Ovary (tissue), 9 donors: ENCODE measurements around the gene TSGA10IP. TPM values are rescaled to one million over a fixed set of nuclear protein-coding genes. Genes with fewer than 3 reads are reported as not detected.

Source experiments
- DNase-seq, 5 donors: peaks; one replicate each; pipeline ENCODE4 v3.0.0-alpha.2; 2019 to 2020
- H3K27ac ChIP-seq, 2 donors: fragments of 200-600 bp; one replicate each; pipeline versions ENCODE4 v1.5.1 to v1.8.0; 2019 to 2022
- H3K27me3 ChIP-seq: fragments of 200-600 bp; one replicate; pipeline ENCODE4 v1.8.0; 2022
- H3K36me3 ChIP-seq: fragments of 200-600 bp; sonication (generic); one replicate; pipeline ENCODE4 v1.5.1; 2019
- H3K4me1 ChIP-seq: one replicate; pipeline ENCODE4 v1.8.1; 2013; ENCODE audit warnings: mild to moderate bottlenecking, moderate library complexity; ENCODE audit not compliant: insufficient read depth
- H3K4me3 ChIP-seq: fragments of 200-600 bp; sonication (generic); one replicate; pipeline ENCODE4 v1.5.1; 2017
- H3K9me3 ChIP-seq, 2 donors: fragments of 200-600 bp in 1 of 2; sonication (generic) in 1 of 2; one replicate each; pipeline versions ENCODE4 v1.5.1 to v1.8.1; 2013 to 2019; ENCODE audit warnings: mild to moderate bottlenecking in 1 of 2, moderate library complexity in 1 of 2
- EP300 ChIP-seq: sonication (generic); formaldehyde crosslinking; IDR thresholded peaks from one replicate; pipeline ENCODE4 v1.6.1; 2017; ENCODE audit warnings: antibody characterized with exemption
- POLR2A ChIP-seq: fragments of 450-650 bp; IDR thresholded peaks from one replicate; pipeline ENCODE4 v1.6.1; 2017; ENCODE audit warnings: antibody characterized with exemption, mild to moderate bottlenecking, moderate library complexity
- WGBS, 3 donors: extraction: QIAGEN DNeasy Blood & Tissue Kit in 1 of 3; methylation state at CpG; one replicate each; pipeline versions ENCODE4 v1.1.5 to v1.1.7; 2013 to 2017; 5-methylcytosine and 5-hydroxymethylcytosine counted together
- intact Hi-C, 4 donors: fragments of 100-400 bp; cut with DNase I; formaldehyde crosslinking; loops; one replicate each; pipeline versions ENCODE4 v1.11.0 to v1.15.1; 2022 to 2023
- polyA plus RNA-seq, 2 donors: library from polyadenylated mRNA; stranded (reverse); fragments of 200-250 nt in 1 of 2; fragments of 350-450 nt in 1 of 2; fragmentation: Illumina TruSeq in 1 of 2; extraction: RNeasy Lipid Tissue Mini Kit (QIAGEN cat#74804) in 1 of 2; gene quantifications; one replicate each; pipeline ENCODE4 v1.2.3, GENCODE V29; 2013 to 2014
- total RNA-seq, 7 donors: library from RNA; depleted of rRNA in 2 of 7; stranded (reverse); fragments of >200 nt in 2 of 7; fragmentation: NEBNext Ultra II Directional in 3 of 7; extraction: Animal tissue kit (Norgen Biotek cat#: 25700) in 3 of 7; gene quantifications; one replicate each; pipeline versions ENCODE4 v1.1.0 to v1.2.4, GENCODE V29; 2016 to 2023
- TF ChIP-seq, protein P1 (sequence below), 3 donors: fragments of 450-650 bp in 2 of 3; fragments of 200-600 bp in 1 of 3; IDR thresholded peaks; one replicate each; pipeline versions ENCODE4 v1.5.1 to v1.8.0; 2016 to 2022; ENCODE audit warnings: antibody characterized with exemption in 3 of 3, mild to moderate bottlenecking in 1 of 3
- donor health status: DM: no; HTN: no; CAD: no; lungs with moderate emphysema.
- donor health status: DM: no; HTN: no; CAD: no.
- donor health status: Bipolar disorder and iron deficiency.
- donor health status: DM: yes; HTN: yes; CAD: no.
- donor health status: DM: no; HTN: no; CAD: no.
- donor health status: DM: yes; HTN: yes; CAD: no.

Gene TSGA10IP
- total and polyA plus RNA-seq, 9 donors, result not detected

DNA sequence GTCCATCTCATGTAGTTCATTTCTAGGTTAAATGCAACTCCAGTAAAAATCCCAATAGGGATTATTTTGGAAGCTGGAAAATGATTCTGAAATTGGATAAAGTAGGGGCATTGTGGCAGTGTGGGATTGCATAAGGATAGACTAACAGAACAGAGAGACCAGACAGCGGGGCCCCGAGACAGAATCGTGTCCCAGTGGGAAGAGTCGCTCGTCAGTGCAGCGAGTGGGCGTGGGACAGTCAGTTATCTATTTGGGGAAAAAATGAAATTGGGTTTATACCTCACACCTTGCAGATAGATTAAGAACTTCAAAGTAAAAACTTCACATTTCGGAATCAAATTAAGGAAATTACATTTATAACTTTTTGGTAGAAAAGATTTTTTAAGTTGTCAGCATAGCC lies 26.8 kb downstream of the TSGA10IP start:
- intact Hi-C loops, result no loop called here
- H3K9me3 ChIP-seq, result no peaks in the 10 kb centered on the region
- no peaks in the 10 kb centered on the region for H3K27me3 ChIP-seq
- no peak for TF ChIP-seq EP300
- no peak for TF ChIP-seq POLR2A
- TF ChIP-seq, protein P1, sequence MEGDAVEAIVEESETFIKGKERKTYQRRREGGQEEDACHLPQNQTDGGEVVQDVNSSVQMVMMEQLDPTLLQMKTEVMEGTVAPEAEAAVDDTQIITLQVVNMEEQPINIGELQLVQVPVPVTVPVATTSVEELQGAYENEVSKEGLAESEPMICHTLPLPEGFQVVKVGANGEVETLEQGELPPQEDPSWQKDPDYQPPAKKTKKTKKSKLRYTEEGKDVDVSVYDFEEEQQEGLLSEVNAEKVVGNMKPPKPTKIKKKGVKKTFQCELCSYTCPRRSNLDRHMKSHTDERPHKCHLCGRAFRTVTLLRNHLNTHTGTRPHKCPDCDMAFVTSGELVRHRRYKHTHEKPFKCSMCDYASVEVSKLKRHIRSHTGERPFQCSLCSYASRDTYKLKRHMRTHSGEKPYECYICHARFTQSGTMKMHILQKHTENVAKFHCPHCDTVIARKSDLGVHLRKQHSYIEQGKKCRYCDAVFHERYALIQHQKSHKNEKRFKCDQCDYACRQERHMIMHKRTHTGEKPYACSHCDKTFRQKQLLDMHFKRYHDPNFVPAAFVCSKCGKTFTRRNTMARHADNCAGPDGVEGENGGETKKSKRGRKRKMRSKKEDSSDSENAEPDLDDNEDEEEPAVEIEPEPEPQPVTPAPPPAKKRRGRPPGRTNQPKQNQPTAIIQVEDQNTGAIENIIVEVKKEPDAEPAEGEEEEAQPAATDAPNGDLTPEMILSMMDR (IDR thresholded peaks at IDR 0.05), result no peak
- no peak overlapping the region for H3K27ac ChIP-seq
- 91 to 93% (median 92%) methylated on average over 8 of the region's 8 CpGs for WGBS, 3 donors
- no peaks in the 10 kb centered on the region for H3K4me1 ChIP-seq
- DNase-seq, result peak in 1 of 5 donors; percentile 3
- H3K36me3 ChIP-seq, result no peaks in the 10 kb centered on the region
- no peak overlapping the region for H3K4me3 ChIP-seq

DNA sequence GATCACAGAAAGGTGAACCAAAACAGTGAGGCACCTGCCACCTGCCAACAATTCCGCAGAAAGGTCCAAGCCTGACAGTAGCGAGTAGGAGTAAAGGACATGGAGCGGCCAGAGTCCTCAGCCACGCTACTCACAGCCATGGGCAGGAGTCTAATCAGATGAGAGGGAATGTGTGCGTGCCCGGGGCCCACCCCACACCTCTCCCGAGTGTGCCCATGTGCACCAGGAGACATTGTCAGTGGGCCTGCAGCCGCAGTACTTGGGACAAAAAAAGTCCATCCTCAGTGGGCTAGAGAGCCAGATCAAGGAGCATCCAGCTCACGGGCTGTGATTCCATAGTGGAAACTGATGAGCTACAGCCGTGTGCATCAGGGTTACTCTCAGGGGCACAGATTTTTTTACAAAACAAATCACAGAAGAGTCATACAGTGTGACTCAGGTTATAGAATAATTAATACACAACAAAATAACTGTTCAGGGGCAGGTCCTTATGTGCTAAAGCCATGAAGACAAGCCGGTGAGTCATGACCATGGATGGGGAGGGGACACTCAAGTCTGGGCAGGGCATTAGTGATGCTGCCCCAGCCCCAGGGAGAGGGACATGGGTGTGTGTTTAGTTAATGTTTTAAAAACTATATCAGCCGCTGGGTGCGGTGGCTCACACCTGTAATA lies 28.3 kb downstream of the TSGA10IP start:
- intact Hi-C loops, result no loop called here
- H3K4me3 ChIP-seq, result no peak overlapping the region
- no peak overlapping the region for H3K27ac ChIP-seq
- TF ChIP-seq POLR2A (no peak), EP300 (no peak)
- TF ChIP-seq, protein P1 (IDR thresholded peaks at IDR 0.05), result no peak
- H3K27me3 ChIP-seq, result no peaks in the 10 kb centered on the region
- WGBS, 3 donors, result 84 to 96% (median 95%) methylated on average over 13 of the region's 13 CpGs
- H3K9me3 ChIP-seq, result no peaks in the 10 kb centered on the region
- no peaks in the 10 kb centered on the region for H3K4me1 ChIP-seq
- no peaks in the 10 kb centered on the region for H3K36me3 ChIP-seq
- no peak for DNase-seq

DNA sequence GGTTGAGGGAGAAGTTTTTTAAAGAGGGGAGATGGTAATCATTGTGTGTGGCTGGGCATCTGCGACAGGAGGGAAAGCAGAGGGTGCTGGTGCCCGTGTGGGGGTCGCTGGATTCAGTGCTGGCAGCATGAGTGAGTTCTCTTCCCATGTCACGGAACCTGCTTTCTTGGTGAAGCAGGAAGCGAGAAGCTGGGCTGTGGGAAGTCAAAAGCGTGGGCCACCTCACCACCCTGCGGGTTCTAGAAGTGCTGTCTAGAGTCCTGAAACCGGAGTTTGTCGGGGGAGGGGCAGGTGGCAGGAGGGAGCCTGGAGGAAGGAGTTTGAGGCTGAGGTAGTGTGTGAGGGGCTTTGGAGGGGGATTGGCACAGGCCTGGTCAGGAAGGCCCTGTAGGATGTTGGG lies 30.5 kb downstream of the TSGA10IP start:
- Histone ChIP-seq H3K9me3 (no peaks in the 10 kb centered on the region), H3K36me3 (no peaks in the 10 kb centered on the region), H3K27me3 (no peaks in the 10 kb centered on the region), H3K4me1 (no peaks in the 10 kb centered on the region), H3K27ac (no peak overlapping the region), H3K4me3 (no peak overlapping the region)
- intact Hi-C loops, result no loop called here
- no peak for DNase-seq
- WGBS, 3 donors, result 93% methylated on average over 9 of the region's 9 CpGs
- TF ChIP-seq EP300, result no peak
- TF ChIP-seq, protein P1 (IDR thresholded peaks at IDR 0.05), result no peak
- TF ChIP-seq POLR2A, result no peak

GRCh38 chr11:65976216-65977176 lies 31.2 kb downstream of the TSGA10IP start:
- intact Hi-C loops, result no loop called here
- no peaks in the 10 kb centered on the region for H3K36me3 ChIP-seq
- no peak overlapping the region for H3K4me3 ChIP-seq
- 78 to 81% (median 78%) methylated on average over 43 of the region's 43 CpGs for WGBS, 3 donors
- H3K4me1 ChIP-seq, result no peaks in the 10 kb centered on the region
- no peaks in the 10 kb centered on the region for H3K27me3 ChIP-seq
- TF ChIP-seq POLR2A (no peak), EP300 (no peak)
- TF ChIP-seq, protein P1 (IDR thresholded peaks at IDR 0.05), result no peak
- peak in 1 of 5 donors; percentile 24 for DNase-seq
- no peaks in the 10 kb centered on the region for H3K9me3 ChIP-seq
- no peak overlapping the region for H3K27ac ChIP-seq
